HG02610 (cell line): ENCODE data around the gene CRY2.

ENCODE experiments used
- ATAC-seq: cut with Tn5 transposase; IDR thresholded peaks from one replicate; pipeline ENCODE4 v1.9.1; 2021; ENCODE audit warnings: mild to moderate bottlenecking, moderate library complexity; ENCODE audit not compliant: unreplicated experiment

The CRY2 gene

DNA sequence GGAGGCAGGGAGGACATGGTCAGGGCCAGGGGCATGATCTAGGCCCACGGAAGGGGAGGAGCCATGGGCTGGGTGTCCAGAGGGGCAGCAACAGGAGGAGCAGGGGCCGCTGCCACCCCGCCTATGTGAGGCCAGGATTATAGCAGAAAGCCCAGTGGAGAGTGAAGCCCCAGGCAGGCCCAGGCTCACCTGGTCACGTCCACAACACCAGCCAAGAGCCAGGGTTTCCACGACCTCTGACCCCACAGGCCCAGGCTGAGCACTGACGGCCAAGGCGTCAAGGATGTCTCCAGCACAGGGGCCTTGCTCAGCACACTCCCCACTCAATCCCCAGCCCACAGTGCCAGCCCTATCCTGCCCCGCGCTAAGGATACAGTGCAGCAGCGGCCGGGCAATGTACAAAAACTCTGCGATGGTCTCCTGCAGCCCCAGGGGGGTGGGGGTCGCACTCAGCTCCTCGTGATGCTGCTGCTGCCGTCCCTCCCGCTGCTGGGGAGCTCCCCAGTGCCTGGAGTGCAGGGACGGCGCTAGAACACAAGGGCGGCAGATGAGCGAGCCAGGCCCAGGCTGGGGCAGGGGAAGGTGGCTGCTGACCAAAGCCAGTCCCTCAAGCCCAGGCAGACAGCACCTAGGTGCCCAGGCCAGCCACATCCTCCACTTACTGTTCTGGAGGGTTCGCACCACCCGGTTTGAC lies 66.8 kb downstream of the CRY2 start:
- ATAC-seq = no peak

- no peak for ATAC-seq
These were observed 68.2 kb downstream of the CRY2 start for GRCh38 chr11:45915446-45915845.

DNA sequence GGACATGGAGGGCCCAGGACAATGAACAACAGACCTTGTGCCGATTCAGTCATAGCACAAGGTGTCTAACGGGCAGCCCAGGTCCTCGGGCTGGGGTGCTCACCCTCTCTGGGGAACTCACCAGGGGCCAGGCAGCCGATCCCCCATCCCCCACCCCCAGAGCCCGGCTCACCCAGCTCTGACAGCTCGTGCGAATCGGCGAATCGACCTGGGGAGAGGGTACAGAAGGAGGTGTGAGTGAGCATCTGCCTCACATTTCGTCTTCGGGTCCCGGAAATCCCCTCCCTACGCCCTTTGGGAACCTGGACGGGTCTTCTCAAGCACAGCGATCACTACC lies 70.0 kb downstream of the CRY2 start:
- no peak for ATAC-seq

GRCh38 chr11:45917623-45918330 lies 70.5 kb downstream of the CRY2 start, which contains the start of gene PEX16:
PEX16 (minus strand) TSS chr11:45917877; CDS start chr11:45917811, 66 bp downstream.
- ATAC-seq = peak; percentile 93

DNA sequence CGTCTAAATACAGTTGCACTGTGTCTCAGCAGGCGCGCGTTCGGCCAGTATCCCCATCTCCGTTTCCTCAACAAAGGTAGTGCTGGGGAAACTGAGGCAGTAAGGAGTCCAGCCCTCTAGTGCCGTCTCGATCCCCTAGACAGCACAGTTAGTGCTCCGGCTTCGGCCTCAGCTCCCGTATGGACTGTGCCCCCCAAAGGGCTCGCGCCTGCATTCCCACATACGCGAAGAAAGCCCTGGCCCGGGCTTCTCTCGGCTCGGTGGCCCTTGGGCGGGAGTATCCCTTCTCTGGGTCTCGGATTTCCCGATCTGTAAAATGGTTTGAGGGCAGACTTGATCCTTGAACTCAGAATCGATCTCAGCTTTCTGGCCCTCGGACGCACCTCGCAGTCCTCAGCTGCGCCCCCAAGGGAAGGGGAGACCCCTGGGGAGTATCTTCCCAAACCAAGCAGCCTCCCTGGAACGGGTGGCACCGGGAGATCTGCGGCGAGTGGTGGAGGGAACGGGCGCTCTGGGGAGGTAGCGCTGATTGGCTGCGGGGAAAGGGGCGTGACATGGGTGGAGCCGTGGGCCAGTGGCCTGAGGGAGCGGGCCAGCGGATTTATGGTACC lies 71.2 kb downstream of the CRY2 start:
- ATAC-seq = peak; percentile 34

DNA sequence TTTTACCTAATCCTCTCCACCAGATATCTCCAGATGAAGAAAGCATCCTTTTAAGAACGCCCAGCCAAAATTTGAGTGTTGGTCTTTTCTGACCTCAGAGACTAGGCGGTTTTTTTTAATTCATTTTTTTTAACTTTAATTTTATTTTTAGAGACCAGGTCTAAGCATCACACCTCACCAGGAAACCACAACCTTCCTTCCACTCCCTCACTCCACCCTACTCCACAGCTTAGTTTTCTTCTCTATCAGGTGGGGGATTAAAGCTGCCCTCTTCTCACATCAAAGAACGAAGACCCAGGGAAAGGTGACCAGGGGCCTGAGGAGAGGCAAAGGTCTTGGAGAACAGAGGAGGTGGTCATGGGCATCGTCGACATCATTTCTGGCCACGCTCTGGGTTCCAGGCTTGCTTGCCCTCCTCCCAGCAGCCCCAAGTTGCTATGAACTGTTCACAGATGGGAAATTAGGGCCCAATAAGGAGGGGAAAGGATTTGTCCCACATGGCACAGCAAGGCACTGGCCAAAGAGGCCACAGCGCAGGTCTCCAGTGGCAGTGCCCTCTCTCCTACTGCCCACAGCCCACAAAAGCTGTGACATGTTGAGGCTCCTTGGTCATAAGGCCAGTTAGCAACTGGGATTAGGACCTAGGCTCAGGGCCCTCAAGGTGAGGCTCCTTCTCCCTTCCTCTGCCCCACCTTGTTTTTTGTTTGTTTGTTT lies 71.8 kb downstream of the CRY2 start:
- no peak for ATAC-seq

GRCh38 chr11:45919806-45920530 lies 72.7 kb downstream of the CRY2 start:
- no peak for ATAC-seq

DNA sequence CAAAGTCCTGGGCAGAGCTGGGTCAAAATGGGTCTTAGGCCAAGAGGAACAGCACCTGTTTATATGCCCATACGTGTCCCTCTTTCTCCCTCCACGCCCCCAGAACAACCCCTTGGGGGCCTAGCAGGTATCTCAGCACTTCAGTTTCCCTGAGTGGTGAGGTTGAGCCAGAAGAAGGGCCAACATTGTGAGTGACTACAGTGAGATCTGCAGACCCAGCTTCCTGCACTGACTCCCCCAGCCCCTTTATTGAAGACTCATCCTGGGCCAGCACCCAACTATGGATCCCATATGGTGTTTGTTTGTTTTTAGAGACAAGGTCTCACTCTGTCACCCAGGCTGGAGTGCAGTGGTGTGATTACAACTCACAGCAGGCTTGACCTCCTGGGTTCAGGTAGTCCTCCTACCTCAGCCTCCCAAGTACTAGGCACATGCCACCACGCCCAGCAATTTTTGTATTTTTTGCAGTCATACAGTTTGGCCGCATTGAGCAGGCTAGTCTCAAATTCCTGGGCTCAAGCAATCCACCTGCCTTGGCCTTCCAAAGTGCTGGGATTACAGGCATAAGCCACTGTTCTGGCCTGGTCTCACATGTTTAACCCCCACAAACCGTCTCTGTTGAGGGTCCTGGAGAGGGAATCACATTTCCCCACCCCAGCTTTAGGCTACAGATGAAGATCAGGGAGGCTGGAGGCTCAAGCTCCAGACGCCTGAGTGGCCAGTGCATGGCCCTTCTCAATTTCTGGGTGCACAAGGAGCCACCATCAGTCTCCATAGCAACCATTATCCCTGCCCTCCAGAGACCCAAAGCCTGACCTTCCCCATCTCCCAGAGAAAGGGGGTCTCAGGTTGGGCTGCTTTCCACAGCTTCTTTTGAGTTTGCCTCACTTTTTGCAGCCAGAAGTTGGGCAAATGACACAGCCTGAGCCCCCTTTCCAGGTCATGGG lies 73.5 kb downstream of the CRY2 start:
- no peak for ATAC-seq

GRCh38 chr11:45921561-45922424 lies 74.5 kb downstream of the CRY2 start:
- no peak for ATAC-seq

DNA sequence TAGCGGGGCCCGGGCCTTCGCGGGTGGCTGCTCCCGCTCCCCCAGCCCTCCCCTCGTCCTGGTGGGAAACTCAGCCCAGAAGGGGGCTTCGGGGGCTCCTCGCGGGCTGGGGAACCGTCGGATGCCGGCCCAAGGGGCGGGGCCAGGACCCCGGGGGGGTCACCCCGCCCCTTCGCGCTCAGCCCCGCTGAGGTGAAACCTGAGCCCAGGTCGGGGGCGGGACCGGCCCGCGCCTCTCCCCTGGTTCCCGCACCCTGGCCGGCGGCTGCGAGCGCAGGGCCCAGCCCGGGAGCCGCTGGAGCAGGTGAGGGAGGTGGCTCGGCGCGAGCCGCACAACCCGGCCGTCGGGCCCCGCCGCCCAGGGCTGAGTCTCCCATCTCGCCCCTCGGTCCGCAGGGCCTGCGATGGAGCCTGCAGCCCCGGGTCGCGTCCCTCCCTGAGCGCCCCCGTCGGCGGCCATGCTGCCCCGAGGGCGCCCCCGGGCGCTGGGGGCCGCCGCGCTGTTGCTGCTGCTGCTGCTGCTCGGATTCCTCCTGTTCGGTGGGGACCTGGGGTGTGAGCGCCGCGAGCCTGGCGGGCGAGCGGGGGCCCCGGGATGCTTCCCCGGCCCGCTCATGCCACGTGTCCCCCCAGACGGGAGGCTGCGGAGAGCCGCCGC lies 75.3 kb downstream of the CRY2 start, which contains the start of gene LARGE2:
LARGE2 (plus strand) TSS at position 232 of the 658 bp plus-strand sequence; CDS start at position 459, 227 bp downstream.
- no peak for ATAC-seq

DNA sequence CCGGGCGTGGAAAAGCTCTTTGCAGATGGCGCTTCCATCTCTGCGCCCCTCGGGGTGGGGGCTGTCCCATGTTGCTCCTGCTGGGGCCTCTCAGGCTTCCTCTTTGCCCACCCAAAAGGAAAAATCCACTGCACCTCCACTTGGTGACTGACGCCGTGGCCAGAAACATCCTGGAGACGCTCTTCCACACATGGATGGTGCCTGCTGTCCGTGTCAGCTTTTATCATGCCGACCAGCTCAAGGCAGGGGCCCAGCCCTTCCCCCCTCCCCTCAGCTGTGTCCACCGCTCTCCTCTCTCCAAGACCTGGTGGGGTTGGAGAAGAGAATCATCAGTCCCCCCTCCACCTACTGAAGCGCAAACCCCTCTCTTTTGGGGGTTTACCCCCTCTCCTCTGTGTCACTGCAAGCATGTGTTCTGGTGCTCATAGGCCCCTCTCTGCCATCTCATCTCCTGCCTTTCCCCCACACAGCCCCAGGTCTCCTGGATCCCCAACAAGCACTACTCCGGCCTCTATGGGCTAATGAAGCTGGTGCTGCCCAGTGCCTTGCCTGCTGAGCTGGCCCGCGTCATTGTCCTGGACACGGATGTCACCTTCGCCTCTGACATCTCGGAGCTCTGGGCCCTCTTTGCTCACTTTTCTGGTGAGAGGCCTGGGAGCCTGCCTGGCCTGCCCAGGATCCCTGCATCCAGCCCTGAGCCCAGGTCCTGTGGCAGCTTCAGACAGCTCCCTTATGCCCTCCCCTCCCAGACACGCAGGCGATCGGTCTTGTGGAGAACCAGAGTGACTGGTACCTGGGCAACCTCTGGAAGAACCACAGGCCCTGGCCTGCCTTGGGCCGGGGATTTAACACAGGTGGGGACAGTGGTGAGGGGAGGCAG lies 77.0 kb downstream of the CRY2 start:
- no peak for ATAC-seq

DNA sequence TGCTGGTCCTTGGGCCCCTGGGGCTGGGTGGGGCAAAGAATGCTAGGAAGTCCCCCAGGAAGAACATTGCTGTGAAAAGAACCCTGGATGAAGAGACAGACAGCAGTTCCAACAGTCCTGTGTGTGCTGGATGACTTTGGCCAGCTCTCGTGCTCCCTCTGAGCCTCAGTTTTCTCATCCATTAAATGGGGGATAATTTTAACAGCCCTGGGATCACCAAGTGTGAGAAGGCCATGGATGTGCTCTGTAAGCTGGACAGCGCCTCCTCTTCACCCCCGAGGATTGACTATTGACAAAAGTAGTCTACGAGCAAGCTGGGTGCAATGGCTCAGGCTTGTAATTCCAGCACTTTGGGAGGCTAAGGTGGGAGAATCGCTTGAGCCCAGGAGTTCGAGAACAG lies 77.7 kb downstream of the CRY2 start:
- no peak for ATAC-seq

GRCh38 chr11:45925550-45925949 lies 78.3 kb downstream of the CRY2 start:
- ATAC-seq = no peak

- no peak for ATAC-seq
These were observed 78.7 kb downstream of the CRY2 start for GRCh38 chr11:45926001-45926401.

DNA sequence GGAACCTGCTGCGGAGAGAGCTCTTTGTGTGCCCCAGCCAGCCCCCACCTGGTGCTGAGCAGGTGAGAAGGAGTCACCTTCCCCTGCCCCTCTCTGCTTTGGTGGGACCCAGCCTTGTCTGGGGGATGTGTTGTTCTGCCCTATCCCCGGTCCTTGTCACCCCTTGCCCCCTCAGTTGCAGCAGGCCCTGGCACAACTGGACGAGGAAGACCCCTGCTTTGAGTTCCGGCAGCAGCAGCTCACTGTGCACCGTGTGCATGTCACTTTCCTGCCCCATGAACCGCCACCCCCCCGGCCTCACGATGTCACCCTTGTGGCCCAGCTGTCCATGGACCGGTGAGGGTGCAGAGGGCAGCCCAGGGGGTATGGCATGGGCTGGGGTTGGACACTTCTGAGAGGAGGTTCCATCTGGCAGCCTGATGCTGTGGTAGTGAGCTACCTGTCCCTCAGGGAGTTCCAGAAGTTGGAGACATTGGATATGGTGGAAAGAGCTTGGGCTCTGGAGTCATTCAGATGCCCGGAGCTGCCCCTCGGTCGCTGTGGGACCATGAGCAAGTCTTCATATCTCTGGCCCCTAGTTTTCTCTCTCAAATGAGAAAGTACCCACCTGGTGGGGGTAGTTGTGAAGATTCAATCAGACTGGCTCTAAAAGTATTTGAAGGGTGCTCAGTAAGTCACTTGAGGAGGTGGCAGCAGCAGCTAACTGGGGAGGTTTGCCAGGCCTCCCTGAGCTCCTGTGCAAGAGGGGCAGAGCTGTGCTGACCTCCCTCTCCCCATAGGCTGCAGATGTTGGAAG lies 79.5 kb downstream of the CRY2 start:
- ATAC-seq = no peak

GRCh38 chr11:45927332-45927683 lies 80.0 kb downstream of the CRY2 start:
- no peak for ATAC-seq
